Measurements from ENCODE around the gene TRIM65.
A peak's percentile ranks its signal among the peaks of the same experiment; 100 is the strongest.
"Not testable (repeated sequence)": the region's sequence is repeated elsewhere in the genome, so short reads cannot be mapped to it uniquely, and the experiment has no call there.

Gene TRIM65

DNA sequence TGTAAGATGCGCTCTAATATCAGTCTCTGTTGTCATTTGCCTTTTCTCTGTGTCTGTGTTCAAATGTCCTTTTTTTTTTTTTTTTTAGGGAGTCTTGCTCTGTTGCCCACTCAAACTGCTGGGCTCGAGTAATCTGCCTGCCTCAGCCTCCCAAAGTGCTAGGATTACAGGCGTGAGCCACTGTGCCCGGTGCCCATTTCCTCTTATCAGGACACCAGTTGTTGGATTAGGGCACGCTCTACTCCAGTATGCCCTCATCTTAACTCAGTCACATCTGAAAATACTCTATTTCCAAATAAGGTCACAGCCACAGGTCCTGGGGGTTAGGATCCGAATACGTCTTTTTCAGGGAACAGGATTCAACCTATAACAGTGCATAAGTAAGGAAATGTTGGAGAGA, 16.5 kb downstream of the TRIM65 start:
- intact Hi-C loops (cut with DNase I): no loop called here

DNA sequence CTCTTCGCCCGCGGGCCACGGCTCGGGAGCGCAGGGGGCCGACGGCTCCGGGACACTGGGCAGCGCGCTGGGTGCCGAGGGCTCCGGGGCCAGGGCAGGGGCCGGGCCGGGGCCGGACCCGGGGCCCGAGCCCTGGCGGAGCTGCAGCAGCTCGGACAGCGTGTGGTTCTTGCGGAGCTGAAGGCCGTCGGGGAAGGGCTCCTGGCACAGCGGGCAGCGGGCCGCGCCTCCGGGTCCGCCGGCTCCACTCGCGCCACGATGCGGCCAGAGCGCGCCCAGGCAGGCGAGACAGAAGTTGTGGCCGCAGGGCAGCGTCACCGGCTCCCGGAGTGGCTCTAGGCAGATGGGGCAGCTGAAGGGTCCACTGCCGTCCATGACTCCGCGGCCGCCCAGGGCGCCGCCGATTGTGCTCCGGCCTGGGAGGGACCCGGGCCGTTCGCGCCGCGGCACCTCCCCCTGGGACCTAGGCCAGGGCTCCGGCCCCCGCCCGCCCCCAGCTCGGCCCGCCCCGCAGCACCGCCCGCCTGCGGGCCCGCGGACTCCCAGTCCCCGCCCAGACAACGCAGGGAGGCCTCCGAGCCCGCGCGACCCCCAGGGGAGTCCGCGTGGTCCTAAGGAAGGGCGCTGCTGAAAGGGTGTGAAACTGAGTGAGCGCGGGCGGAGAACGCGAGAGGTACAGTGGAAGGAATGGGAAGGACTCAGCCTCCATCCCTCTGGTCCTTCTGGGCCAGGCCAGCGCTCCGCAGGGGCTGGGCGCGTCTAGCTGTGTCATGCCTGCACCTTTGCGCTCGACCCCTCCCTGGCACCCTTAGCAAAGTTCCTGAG, 18.4 kb downstream of the TRIM65 start, which contains the start of gene TRIM47:
Gene TRIM47, minus strand, starts transcription at position 408 of the 825 bp plus-strand sequence. Its CDS starts 33 bp downstream, at position 375.
- DNase-seq: peak in 39 of 42 donors; percentile 23 to 86 (median 70)
- intact Hi-C loops (cut with DNase I): no loop called here

More for the DNA sequence above, 16.5 kb downstream of the TRIM65 start:
- no peak for DNase-seq

DNA sequence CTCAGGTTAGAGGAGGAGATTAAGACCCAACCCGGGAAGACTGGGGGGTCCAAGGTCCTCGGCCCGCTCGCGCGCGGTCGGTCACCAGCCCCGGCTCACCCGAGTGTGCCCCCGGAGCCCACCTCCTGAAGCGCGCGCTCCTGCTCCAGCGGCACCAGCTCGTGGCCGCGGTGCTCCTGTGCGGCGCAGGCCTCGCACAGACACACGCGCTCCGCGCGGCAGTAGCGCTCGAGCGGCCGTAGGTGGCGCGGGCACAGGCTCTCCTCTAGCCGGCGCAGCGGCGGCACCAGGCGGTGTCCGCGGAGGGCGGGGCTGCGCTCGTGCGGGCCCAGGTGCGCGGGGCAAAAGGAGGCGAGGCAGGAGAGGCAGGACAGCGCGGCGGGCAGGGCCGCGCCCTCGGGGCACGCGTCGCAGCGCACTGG, 19.0 kb downstream of the TRIM65 start:
- intact Hi-C loops (cut with DNase I): no loop called here
- peak in 38 of 42 donors; percentile 44 to 80 (median 68) for DNase-seq

DNA sequence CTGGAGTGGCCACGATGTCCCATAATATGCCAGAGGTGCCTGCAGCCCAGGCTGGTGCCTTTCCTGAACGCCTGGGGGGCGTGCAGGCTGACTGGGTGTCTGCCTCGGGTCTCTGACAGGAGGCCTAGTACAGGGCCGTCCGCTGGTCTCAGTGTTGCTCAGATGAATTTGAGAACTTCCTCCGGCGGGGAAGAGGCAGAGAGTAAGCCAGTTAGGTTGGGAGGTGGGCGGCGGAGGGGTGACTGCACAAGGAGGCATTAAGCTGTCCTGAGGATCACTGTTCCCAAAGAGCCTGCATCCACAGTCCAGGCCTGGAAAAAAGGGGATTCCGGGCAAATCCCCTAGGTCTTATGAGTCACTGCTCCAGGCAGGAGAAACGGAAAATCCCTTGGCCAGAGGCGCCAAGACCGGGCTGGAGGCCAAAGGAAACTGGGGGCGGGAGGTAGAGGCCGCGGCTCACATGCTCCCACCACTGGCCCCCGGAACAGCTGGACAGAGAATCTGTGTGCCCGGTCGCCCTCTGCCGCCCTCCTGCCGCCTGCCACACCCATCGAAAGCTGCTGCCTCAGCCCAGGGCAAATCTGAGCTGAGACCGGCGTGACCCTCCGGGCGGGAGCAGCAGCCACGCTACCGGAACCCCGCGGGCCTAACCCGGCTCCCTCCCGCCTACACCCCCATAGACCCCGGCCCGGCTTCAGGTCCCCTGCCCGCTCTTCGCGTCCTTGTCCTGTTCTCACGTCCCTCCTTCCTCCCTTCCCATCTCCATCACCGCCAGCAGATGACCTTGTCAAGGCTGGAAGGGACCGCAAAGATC, 19.6 kb downstream of the TRIM65 start:
- intact Hi-C loops (cut with DNase I): no loop called here
- DNase-seq: peak; percentile 67 to 96 (median 83)

DNA sequence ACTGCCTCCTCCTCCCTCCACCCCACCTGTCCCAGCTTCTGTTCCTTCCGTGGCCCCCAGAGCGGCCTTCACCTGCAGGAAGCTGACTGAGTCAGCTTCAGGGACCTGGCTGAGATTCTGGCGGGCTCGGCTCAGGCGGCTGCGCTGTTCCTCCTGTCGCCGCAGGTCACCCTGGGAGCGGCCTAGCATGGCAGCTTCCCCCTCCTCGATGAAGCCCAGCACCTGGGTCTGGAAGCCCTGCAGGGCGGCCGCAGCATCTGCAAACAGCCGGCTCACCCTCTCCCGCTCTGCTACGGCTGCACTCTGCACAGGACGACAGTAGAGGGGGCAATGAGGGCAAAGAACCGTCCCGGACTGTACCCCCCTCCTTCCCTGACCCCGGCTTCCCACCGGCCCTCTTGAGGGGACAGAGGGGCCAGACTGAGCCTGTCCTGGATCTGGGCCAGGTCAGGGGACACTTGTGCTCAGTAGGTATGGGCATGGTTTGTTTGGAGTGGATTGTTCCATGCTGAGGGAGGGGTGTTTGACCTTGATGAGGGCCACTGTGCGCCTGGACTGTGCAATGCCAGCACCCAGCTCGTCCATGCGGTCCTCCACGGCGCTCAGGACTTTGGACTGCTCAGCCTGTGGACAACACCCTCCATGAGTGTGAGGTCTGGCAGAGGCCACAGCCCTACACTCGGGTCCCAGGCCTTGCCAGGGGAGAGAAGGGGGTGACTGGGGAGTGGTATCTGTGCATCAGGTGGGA, 20.4 kb downstream of the TRIM65 start:
- intact Hi-C loops (cut with DNase I): no loop called here
- DNase-seq: peak in 10 of 42 donors; percentile 11 to 62 (median 33)

DNA sequence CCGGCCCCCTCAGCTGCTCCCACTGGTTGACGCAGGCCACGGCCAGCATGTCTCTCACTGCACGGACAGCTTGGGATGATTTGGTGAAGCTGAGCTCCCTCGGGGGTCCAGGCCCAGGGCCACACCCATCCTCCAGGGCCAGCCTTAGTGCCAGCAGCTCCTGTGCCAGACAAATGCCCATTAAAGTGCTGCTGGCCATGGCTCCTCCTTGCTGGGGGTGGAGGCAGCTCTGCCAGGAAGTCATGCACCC, 20.9 kb downstream of the TRIM65 start:
- DNase-seq: peak in 11 of 42 donors; percentile 16 to 80 (median 46)

DNA sequence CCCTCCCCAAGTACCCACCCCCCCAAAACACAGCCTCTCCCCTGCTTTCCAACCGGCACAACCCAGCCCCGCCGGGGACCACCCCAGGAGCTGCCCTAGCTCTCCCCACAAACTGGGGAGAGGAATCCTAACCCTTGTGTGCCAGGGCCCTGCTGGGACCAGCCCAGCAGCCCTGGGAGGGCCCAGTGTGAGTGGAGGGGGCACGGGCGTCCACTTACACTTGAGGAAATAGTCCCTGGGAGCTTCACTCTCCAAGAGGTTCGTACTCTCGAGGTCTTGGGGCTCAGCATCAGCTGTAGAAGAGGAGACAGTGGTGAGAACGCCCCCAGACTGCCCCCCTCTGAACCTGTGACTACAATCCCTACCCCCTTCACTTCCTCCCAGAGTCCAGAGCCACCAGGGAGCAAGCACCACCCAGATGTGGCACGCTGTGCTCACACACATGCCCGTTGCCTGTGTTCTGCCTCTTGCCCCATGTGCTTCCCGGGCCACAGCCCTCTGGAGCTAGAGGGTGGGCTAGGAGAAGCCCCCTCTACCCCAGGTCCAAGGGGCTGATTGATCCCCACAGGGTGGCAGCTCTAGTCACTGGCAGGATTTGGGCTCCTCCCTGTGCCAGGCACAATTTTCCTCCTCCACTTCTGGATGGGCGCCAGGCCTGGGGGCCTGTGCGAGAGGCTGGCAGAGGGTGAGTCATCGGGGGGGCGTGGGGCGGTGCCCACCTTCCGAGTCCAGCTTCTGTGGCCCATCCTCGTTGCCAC, 21.4 kb downstream of the TRIM65 start:
- DNase-seq: peak in 27 of 42 donors; percentile 23 to 83 (median 52)
- intact Hi-C loops (cut with DNase I): no loop called here

More for the DNA sequence above, 20.9 kb downstream of the TRIM65 start:
- intact Hi-C loops (cut with DNase I): no loop called here

DNA sequence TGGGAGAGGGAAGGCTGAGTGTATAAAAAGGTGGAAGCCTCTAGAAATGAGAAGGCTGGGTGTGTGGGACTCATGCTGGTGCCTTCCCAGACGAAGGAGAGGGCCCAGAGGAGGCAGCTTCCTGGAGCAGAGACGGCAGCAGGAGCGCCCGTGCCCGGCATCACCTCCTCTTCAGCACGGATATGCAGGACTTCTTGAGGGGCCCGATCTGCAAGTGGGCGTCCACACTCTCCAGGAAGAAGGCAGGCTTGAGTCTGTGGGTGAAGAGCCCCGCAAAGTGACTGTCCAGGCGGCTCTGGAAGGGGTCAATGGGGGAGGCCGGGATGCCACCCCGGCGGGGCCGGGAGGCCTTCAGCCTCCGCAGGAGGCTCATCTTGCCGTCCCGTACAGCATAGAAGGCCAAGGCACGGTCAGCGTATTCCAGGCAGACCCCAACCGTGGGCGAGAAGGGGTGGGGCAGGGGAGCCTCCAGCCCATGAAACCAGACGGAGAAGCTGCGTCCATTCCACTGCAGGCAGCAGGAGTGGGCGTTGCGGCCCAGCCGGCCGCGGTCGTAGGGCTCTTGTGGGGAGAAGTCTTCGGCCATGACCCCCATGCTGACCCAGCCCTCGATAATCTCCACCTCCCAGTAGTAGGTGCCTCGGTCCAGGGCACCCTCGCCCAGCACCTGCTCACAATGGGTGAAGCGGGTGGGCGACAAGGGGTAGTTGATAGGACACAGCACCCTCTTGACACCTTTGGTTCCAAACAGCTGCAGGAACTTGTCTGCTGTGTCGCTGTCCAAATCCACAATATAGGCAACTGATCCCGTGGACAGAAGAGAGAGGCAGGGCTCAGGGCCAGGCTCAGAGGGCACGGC, 22.2 kb downstream of the TRIM65 start:
- DNase-seq: no peak
- intact Hi-C loops (cut with DNase I): no loop called here

DNA sequence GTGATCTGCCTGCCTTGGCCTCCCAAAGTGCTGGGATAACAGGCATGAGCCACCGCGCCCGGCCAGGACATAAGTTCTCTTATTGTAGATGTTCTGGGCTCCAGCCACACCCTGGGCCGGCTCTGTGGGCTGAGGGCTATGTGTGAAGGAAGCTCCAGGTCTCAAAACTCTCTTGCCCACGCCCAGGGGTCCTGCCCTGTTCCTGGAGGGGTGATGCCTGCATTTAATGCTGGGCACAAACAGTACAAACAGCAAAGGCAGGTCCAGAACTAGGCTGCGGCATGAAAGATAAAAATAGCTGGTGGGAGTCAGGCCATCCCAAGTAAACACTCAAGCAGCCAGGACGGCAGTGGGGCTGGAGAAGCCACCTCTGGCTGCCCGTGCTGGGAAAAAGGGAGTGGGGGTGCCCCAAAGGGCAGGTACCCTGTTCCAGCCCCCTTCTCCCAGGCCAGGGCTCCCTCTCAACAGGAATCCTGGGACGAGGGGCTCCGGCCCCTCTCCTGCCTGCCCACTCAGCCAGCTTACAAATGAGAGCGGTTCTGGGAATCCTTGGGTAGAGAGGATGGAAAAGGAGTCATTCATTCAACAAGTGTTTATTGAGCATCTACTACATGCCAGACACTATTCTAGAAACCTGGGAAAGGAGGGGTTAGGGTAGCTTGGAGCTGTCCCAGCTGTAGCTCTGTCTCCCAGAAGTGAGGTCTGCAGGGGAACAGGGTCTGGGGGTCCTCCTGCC, 23.0 kb downstream of the TRIM65 start:
- DNase-seq: no peak
- intact Hi-C loops (cut with DNase I): no loop called here

DNA sequence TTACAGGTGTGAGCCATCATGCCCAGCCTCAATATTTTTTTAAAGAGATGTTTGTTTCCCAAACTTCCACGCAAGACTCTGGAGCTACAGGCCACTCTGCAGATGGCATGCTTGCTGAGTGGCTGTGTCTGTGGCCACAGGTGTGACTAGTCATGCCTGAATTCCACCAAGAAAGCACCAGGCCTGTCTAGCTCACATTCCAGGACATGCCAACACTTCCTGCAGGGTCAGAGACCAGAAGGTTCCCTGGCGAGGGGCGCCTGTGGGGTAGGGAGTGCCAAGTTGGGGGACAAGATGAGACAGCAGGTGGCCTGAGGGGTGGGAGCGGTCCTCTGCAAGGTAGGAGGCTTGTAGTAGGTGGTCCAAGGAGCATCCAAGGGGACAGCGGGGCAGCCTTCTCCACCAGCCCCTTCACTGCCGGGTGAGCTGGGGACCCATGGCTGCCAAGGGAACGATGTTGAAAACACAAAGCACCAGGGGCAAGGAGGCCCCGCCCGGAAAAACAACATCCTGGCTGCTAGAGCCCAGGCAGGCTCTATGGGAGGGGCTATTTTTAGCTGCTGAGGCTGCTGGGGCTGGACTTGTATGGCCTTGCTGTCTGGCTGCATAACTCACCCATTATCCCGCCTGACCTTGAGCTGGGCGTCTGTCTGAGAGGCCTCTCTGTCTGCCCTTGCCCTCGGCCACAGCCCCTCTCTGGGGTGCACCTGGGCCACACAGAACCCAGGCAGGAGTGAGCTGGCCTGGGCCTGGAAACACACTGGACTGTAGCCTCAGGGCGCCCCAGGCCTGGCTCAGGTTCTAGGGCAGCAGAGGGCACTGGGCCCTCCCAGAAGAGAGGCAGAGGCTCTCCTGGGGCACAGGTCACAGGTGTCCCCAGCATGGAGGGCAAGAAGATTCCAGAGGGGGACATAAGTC, 24.1 kb downstream of the TRIM65 start:
- intact Hi-C loops (cut with DNase I): no loop called here
- peak in 23 of 42 donors; percentile 21 to 73 (median 54) for DNase-seq

DNA sequence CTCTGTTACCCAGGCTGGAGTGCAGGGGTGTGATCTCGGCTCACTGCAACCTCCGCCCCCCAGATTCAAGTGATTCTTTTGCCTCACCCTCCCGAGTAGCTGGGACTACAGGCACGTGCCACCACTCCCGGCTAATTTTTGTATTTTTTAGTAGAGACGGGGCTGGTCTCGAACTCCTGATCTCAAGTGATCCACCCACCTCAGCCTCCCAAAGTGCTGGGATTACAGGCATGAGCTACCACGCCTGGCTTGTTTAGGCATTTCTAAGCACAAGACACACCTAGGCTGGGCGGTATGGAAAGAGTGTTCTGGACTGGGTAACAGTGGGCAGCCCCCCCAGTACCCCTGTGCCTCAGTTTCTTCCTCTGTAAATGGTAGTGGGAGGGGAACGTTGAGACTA, 26.5 kb downstream of the TRIM65 start:
- DNase-seq; intact Hi-C loops (cut with DNase I): not testable (repeated sequence)

DNA sequence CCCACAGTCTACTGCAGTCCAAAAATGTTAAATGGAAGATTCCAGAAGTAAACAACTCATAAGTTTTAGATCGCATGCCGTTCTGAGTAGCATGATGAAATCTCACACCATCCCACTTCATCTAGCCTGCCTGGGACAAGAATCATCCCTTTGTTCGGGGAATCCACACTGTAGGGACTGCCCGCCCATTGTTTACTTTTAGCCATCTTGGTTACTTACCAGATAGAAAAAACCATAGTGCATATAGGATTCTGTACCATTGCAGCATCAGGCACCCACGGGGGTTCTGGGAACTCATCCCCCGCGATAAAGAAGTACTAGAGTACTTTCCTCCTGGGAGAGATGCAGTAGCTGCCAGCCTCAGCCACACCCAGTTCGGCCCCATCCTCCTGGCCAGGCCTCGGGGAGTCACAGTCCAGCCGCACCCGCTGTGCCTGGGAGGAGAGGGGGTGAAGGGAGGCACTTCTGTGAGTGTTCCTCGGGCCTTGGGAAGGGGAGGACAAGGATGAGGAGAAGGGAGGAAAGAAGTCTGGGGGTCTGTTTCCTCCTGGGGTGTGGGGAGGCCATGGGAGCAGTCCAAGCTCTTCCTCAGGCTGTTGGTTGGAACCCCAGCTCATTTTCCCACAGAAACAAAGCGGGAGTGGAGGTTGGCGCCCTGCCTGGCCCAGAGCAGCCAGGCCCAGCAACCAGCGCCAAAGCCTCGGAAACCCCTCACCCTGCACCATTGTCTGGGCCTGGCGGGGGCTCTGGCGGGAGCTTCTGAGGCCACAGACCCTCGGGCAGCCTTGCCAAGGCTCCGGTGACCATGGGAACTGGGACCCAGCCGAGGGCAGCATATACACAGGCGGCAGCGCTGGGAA, 27.2 kb downstream of the TRIM65 start:
- intact Hi-C loops (cut with DNase I): no loop called here
- DNase-seq: peak; percentile 42 to 88 (median 74)

DNA sequence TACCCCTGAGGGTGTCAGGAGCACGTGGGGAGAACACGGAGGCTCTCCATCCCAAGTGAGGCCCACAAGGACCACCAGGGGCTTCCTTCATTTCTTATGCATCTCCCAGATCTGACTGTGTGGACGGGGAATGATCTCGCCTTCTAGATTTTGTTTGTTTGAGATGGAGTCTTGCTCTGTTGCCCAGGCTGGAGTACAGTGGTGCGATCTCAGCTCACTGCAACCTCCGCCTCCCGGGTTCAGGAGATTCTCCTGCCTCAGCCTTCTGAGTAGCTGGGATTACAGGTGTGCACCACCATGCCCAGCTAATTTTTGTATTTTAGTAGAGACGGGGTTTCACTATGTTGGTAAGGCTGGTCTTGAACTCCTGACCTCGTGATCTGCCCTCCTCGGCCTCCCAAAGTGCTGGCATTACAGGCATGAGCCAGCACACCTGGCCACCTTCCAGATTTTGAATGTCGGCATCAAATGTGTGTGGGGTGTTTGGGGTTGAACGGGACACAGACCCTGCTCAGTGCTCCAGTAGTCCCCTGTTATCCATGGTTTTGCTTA, 27.9 kb downstream of the TRIM65 start:
- peak in 2 of 42 donors; percentile 32 to 46 for DNase-seq
- intact Hi-C loops (cut with DNase I): not testable (repeated sequence)

DNA sequence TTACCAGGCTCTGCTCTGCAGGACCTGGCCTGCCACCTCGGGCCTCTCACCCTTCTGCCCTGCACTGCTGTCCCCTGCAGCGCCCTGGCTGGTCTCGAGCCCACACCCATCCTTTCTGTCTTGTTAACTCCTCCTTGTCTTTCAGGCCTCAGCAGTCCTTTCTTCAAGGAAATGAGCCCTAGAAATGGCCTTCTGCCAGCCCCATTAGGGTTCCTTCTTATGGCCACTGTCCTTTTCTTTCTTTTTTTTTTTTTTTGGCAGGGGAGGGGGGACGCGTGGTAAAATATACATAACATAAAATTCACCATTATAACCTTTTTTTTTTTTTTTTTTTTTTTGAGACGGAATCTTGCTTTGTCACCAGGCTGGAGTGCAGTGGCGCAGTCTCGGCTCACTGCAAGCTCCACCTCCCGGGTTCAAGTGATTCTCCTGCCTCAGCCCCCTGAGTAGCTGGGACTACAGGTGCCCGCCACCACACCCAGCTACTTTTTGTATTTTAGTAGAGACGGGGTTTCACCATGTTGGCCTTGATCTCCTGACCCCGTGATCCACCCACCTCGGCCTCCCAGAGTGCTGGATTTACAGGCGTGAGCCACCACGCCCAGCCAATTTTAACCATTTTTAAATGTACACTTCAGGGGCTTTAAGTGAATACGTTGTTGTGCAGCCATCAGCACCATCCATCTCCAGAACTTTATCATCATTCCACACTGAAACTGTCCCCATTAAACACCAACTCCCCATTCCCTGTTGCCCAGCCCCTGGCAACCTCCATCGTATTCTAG, 31.2 kb downstream of the TRIM65 start:
- DNase-seq; intact Hi-C loops (cut with DNase I): not testable (repeated sequence)
